PC-3 (cell line): ENCODE measurements around the gene CHD2. TPM values are rescaled to one million over a fixed set of nuclear protein-coding genes. Genes with fewer than 3 reads are reported as not detected.

ENCODE experiments used
- ATAC-seq: fragments of 200-7000 bp; cut with Tn5 transposase; 2 replicates; pipeline ENCODE4 v1.9.1; 2020; ENCODE audit warnings: mild to moderate bottlenecking, moderate library complexity
- BruUV-seq: library from RNA; stranded (reverse); fragments of 400-500 nt; replicated peaks from 2 replicates; lab custom pipeline; 2021; lab: Mats Ljungman, UMichigan
- CTCF ChIA-PET: fragments of 300-600 bp; sonication (Branson Sonifier 250); formaldehyde crosslinking; loops from one replicate; lab custom pipeline; 2022; ENCODE audit warnings: antibody characterized with exemption; lab: Charles Lee
- POLR2A ChIA-PET: fragments of 300-600 bp; sonication (Branson Sonifier 250); formaldehyde crosslinking; loops from one replicate; lab custom pipeline; 2022; ENCODE audit warnings: antibody characterized with exemption; ENCODE audit not compliant: unreplicated experiment; lab: Charles Lee
- DNase-seq: peaks from one replicate; pipeline ENCODE4 v3.0.0-alpha.2; 2015
- H2AFZ ChIP-seq: fragments of 300-600 bp; sonication (generic); 2 replicates; pipeline ENCODE4 v1.6.0; 2016; ENCODE audit warnings: antibody characterized with exemption, low read length
- H3F3A ChIP-seq: fragments of 300-600 bp; sonication (generic); one replicate; pipeline ENCODE4 v1.6.0; 2017; ENCODE audit warnings: antibody characterized with exemption, low read length, control low read depth, mild to moderate bottlenecking; ENCODE audit not compliant: unreplicated experiment
- H3K27ac ChIP-seq: fragments of 300-600 bp; sonication (generic); 2 replicates; pipeline ENCODE4 v1.5.1; 2016; ENCODE audit warnings: mild to moderate bottlenecking, low read length
- H3K27me3 ChIP-seq: fragments of 300-600 bp; sonication (generic); 2 replicates; pipeline ENCODE4 v1.6.1; 2016; ENCODE audit warnings: low read length, mixed read lengths
- H3K36me3 ChIP-seq: fragments of 300-600 bp; sonication (generic); 2 replicates; pipeline ENCODE4 v1.6.1; 2016; ENCODE audit warnings: low read depth, mixed run types, low read length, mixed read lengths
- H3K4me1 ChIP-seq: fragments of 300-600 bp; sonication (generic); 2 replicates; pipeline ENCODE4 v1.5.1; 2016; ENCODE audit warnings: low read length; ENCODE audit not compliant: insufficient read depth
- H3K4me2 ChIP-seq: fragments of 300-600 bp; sonication (generic); 2 replicates; pipeline ENCODE4 v1.6.0; 2016; ENCODE audit warnings: low read length
- H3K4me3 ChIP-seq: fragments of 300-600 bp; sonication (generic); 2 replicates; pipeline ENCODE4 v1.5.1; 2016; ENCODE audit warnings: mild to moderate bottlenecking, low read length, mixed read lengths
- H3K79me2 ChIP-seq: fragments of 300-600 bp; sonication (generic); 2 replicates; pipeline ENCODE4 v1.6.1; 2017; ENCODE audit warnings: low read length, mixed read lengths
- H3K9ac ChIP-seq: fragments of 300-600 bp; sonication (generic); 2 replicates; pipeline ENCODE4 v1.6.0; 2016; ENCODE audit warnings: mild to moderate bottlenecking, low read length
- H3K9me2 ChIP-seq: fragments of 300-600 bp; sonication (generic); replicated peaks from 2 replicates; pipeline ENCODE4 v1.6.1; 2016; ENCODE audit warnings: mixed run types, low read length, mixed read lengths
- H3K9me3 ChIP-seq: fragments of 300-600 bp; sonication (generic); 2 replicates; pipeline ENCODE4 v1.6.1; 2016; ENCODE audit warnings: low read length, mixed read lengths
- H4K20me1 ChIP-seq: fragments of 300-600 bp; sonication (generic); 2 replicates; pipeline ENCODE4 v1.6.1; 2016; ENCODE audit warnings: low read length, mixed read lengths
- EZH2 ChIP-seq: fragments of 300-600 bp; sonication (generic); IDR thresholded peaks from one replicate; pipeline ENCODE4 v1.6.1; 2017; ENCODE audit warnings: antibody characterized with exemption, mild to moderate bottlenecking, low read length; ENCODE audit not compliant: unreplicated experiment
- EZH2phosphoT487 ChIP-seq: fragments of 300-600 bp; sonication (generic); IDR thresholded peaks from 2 replicates; pipeline ENCODE4 v1.6.1; 2018; ENCODE audit warnings: mild to moderate bottlenecking, antibody characterized with exemption, low read length, borderline replicate concordance
- intact Hi-C: fragments of 100-400 bp; cut with micrococcal nuclease; formaldehyde crosslinking; loops from 2 replicates; pipeline ENCODE4 v1.9.0; 2023
- total RNA-seq: library from RNA; depleted of rRNA; stranded (reverse); fragments of >200 nt; gene quantifications from 2 replicates; pipeline ENCODE4 v1.2.3, GENCODE V29; 2014
- TF ChIP-seq, protein P1 (sequence below): fragments of 300-600 bp; sonication (generic); conservative IDR thresholded peaks from 2 replicates; pipeline ENCODE4 v1.5.1; 2017; ENCODE audit warnings: antibody characterized with exemption, low read depth, mild to moderate bottlenecking, low read length

Gene CHD2
- total RNA-seq, 1 experiment from 2014 or later: 42.7 TPM

DNA sequence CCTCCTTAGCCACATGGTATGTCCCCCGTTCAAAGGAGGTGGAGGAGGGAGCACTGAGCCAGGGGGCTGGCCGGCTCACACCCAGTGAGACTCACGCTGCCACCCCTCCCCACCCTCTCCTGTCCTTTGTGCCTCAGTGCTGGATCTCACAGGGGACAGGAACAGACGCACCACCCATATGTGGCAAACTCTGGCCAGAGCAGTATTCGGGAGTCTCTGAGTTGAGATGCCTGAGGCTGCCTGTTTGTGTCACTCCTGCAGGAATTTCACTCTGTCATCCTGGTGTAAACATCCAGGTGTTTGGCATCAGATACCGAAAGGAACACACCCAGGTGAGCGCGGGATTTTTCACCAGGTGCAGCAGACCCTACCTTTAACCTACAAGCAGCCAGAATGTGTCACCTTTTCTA, 163.1 kb downstream of the CHD2 start:
- POLR2A ChIA-PET: no interaction called here
- no peak overlapping the region; the same call in 1 of the 2 replicates for H3K4me3 ChIP-seq

DNA sequence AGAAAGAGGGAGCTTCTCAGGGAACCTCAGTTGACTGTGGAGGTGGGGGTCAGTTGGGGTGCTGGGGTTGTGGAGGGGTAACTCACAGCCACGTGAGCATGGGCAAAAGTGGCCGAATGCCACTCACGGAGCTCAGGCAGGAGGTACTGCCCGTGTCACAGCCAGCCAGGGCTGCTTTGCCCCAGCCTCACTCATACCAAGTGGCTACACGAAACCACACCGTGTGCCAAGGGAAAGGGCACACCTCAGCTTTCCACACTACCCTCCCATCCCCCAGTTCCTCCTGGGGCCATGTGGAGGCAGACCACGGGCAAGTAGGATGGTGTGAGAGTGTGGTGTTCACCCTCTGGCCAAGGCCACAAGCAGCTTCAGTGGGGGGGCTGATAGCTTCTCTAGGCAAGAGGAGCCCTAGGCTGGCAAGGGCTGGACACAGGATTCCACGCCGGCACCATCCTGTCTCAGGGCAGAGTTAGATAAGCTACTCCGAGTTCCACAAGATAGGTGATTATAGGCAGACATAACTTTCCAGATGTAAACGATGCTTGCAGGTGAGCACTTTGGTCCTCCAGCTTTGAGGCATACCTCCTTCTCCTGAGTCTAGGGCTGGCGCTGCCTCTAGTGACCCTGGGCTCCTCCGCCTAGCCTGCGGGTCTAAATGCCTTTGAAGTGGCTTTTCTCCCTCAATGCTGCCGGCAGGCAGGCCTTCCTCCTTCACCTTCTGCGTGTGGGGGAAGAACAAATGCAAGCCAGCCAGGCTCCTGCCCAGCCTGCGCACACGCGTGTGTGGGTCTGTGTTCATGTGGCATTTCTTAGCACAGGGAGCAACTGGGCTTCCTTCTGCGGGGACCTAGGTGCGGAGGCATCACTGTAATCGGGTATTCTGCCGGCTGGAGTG, 163.9 kb downstream of the CHD2 start:
- Histone ChIP-seq H3K79me2 (no peaks in the 10 kb centered on the region), H3K4me2 (peak overlapping the region; percentile 58), H3K9ac (peak overlapping the region; percentile 53), H3K9me3 (no peaks in the 10 kb centered on the region), H3K9me2 (no peaks in the 10 kb centered on the region), H3K27ac (peak overlapping the region; percentile 79), H3K36me3 (no peaks in the 10 kb centered on the region), H3K4me3 (peak overlapping the region; percentile 33; the same call in 1 of the 2 replicates), H3K4me1 (peaks cover 35% of the 10 kb centered on the region), H2AFZ (no peak overlapping the region), H3K27me3 (no peaks in the 10 kb centered on the region), H3F3A (no peaks in the 10 kb centered on the region), H4K20me1 (no peaks in the 10 kb centered on the region)
- CTCF ChIA-PET: no interaction called here
- POLR2A ChIA-PET: no interaction called here
- intact Hi-C loops: no loop called here
- no TSS peak for BruUV-seq
- no peak for TF ChIP-seq EZH2phosphoT487
- TF ChIP-seq, protein P1, sequence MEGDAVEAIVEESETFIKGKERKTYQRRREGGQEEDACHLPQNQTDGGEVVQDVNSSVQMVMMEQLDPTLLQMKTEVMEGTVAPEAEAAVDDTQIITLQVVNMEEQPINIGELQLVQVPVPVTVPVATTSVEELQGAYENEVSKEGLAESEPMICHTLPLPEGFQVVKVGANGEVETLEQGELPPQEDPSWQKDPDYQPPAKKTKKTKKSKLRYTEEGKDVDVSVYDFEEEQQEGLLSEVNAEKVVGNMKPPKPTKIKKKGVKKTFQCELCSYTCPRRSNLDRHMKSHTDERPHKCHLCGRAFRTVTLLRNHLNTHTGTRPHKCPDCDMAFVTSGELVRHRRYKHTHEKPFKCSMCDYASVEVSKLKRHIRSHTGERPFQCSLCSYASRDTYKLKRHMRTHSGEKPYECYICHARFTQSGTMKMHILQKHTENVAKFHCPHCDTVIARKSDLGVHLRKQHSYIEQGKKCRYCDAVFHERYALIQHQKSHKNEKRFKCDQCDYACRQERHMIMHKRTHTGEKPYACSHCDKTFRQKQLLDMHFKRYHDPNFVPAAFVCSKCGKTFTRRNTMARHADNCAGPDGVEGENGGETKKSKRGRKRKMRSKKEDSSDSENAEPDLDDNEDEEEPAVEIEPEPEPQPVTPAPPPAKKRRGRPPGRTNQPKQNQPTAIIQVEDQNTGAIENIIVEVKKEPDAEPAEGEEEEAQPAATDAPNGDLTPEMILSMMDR: no peak
- TF ChIP-seq EZH2: no peak
- ATAC-seq: no peak
- DNase-seq: no peak

More for the DNA sequence above, 163.1 kb downstream of the CHD2 start:
- ATAC-seq: peak; percentile 48
- H3K4me2 ChIP-seq: peak overlapping the region; percentile 58
- no peaks in the 10 kb centered on the region for H3F3A ChIP-seq
- no peak overlapping the region for H2AFZ ChIP-seq
- H3K79me2 ChIP-seq: no peaks in the 10 kb centered on the region
- H3K9ac ChIP-seq: no peak overlapping the region; the same call in 1 of the 2 replicates
- CTCF ChIA-PET: no interaction called here
- no peaks in the 10 kb centered on the region for H3K36me3 ChIP-seq
- H3K4me1 ChIP-seq: peaks cover 35% of the 10 kb centered on the region
- H3K27me3 ChIP-seq: no peaks in the 10 kb centered on the region
- no TSS peak for BruUV-seq
- peak overlapping the region; percentile 79 for H3K27ac ChIP-seq
- no peaks in the 10 kb centered on the region for H4K20me1 ChIP-seq
- no peaks in the 10 kb centered on the region for H3K9me2 ChIP-seq
- DNase-seq: peak; percentile 86
- no peaks in the 10 kb centered on the region for H3K9me3 ChIP-seq
- TF ChIP-seq, protein P1: no peak
- no peak for TF ChIP-seq EZH2phosphoT487
- TF ChIP-seq EZH2: no peak
- intact Hi-C loops: no loop called here

DNA sequence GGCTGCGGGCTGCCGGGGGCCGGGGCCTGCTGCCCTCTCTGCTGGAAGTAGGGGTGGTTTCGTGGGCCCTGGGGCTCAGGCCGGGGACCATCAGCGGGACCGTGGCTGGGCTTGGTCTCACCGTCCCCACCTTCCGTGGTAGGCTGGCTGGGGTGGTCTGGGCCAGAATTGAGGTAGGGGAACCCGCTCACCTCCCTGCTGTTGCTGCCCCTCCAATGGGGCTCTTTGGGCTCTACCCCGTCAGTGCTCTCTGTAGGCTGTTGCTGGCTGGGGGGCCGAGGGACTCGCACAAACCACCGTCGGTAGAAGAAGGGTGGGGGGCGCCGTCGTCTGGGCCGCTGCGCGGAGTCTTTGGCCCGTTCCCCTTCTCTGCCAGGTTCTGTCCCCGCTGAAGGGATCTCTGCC, 165.5 kb downstream of the CHD2 start:
- ChIA-PET CTCF (no interaction called here), POLR2A (no interaction called here)
- ATAC-seq (no peak), DNase-seq (no peak)
- no TSS peak for BruUV-seq
- peaks cover 35% of the 10 kb centered on the region for H3K4me1 ChIP-seq
- no peaks in the 10 kb centered on the region for H3K9me2 ChIP-seq
- no peak overlapping the region for H2AFZ ChIP-seq
- H3K27me3 ChIP-seq: no peaks in the 10 kb centered on the region
- H3K4me2 ChIP-seq: no peak overlapping the region
- H3F3A ChIP-seq: no peaks in the 10 kb centered on the region
- no peaks in the 10 kb centered on the region for H3K36me3 ChIP-seq
- no peak for TF ChIP-seq EZH2phosphoT487
- TF ChIP-seq, protein P1: no peak
- TF ChIP-seq EZH2: no peak
- H3K9ac ChIP-seq: no peak overlapping the region
- H3K9me3 ChIP-seq: no peaks in the 10 kb centered on the region
- no peaks in the 10 kb centered on the region for H3K79me2 ChIP-seq
- no peak overlapping the region for H3K27ac ChIP-seq
- intact Hi-C loops: no loop called here
- H4K20me1 ChIP-seq: no peaks in the 10 kb centered on the region
- H3K4me3 ChIP-seq: no peak overlapping the region
